ENCODE measurements around the gene MACROD2.

- TF ChIP-seq, protein P1, sequence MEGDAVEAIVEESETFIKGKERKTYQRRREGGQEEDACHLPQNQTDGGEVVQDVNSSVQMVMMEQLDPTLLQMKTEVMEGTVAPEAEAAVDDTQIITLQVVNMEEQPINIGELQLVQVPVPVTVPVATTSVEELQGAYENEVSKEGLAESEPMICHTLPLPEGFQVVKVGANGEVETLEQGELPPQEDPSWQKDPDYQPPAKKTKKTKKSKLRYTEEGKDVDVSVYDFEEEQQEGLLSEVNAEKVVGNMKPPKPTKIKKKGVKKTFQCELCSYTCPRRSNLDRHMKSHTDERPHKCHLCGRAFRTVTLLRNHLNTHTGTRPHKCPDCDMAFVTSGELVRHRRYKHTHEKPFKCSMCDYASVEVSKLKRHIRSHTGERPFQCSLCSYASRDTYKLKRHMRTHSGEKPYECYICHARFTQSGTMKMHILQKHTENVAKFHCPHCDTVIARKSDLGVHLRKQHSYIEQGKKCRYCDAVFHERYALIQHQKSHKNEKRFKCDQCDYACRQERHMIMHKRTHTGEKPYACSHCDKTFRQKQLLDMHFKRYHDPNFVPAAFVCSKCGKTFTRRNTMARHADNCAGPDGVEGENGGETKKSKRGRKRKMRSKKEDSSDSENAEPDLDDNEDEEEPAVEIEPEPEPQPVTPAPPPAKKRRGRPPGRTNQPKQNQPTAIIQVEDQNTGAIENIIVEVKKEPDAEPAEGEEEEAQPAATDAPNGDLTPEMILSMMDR (IDR thresholded peaks at IDR 0.05): no peak
- no peak for TF ChIP-seq EZH2 (IDR thresholded peaks at IDR 0.05; ENCODE audit: borderline replicate concordance, insufficient read depth, low read depth, low read length, poor library complexity, severe bottlenecking)
Measured at GRCh38 chr20:15059438-15059837, 1064.1 kb downstream of the MACROD2 start.
